Measurements from ENCODE around the gene PXN.

The PXN gene

DNA sequence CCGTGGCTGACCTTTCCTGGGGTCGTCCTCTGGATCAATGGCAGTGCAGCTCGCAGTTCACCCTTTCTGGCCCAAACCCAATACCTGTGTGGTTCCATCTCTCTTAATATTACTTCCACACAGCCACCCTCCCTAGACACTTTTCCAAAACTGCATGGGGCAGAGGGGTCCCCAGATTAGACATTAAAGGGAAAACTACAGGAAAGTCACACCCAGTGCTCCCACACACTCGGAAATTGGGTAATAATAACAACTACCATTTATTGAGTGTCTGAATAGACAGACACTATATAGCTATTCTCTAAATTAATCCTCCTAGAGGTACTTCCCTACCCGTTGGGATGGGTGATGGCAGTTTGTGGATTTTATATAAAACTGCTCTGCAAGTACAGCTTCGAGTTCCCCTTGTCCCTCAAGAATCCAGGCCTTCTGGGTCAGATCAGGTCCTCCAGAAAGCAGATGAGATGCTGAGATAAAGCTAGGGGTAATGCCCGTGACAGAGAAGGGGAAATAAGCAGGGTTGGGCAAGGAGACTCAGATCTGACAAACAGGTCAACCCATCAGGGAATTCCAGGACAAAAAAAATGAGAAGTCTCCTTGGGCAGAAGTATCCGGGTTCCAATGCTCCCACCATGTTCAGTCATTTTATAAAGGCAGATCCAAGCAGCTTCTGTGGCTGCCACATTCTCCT lies 795 bp upstream of the PXN start:
- no peak overlapping the region for H3K27ac ChIP-seq (ENCODE audit: extremely low read depth, low read depth, low read length)
- H3K9me3 ChIP-seq (ENCODE audit: control insufficient read depth, insufficient read depth, low read depth, low read length), result no peaks in the 10 kb centered on the region
- ChIA-PET CTCF (interaction anchor here (0.6 to 16.4 kb wide), 18 partner anchors 9 to 162 kb away, joined by 3 to 581 read pairs (median 5); partner anchors contain the start of genes RPLP0 and SIRT4), POLR2A (interaction anchor here (1.1 to 8.6 kb wide), 7 partner anchors 9 to 69 kb away, joined by 3 to 126 read pairs (median 9); partner anchors contain the start of genes RNU4-2 and RPLP0)
- H3K4me1 ChIP-seq (ENCODE audit: control insufficient read depth, insufficient read depth, low read length), result peaks cover 4% of the 10 kb centered on the region; the same call in 1 of the 2 replicates
- TF ChIP-seq TRIM28 (IDR thresholded peaks at IDR 0.05; ENCODE audit: borderline replicate concordance, low read length) (no peak), ZNF837 (tag by site-specific recombination; IDR thresholded peaks at IDR 0.05) (no peak), ZNF768 (tag by site-specific recombination; IDR thresholded peaks at IDR 0.05) (no peak), ZNF514 (tag by site-specific recombination; IDR thresholded peaks at IDR 0.05) (no peak), KLF10 (tag by site-specific recombination; IDR thresholded peaks at IDR 0.05) (no peak)
- TF ChIP-seq, protein P1, sequence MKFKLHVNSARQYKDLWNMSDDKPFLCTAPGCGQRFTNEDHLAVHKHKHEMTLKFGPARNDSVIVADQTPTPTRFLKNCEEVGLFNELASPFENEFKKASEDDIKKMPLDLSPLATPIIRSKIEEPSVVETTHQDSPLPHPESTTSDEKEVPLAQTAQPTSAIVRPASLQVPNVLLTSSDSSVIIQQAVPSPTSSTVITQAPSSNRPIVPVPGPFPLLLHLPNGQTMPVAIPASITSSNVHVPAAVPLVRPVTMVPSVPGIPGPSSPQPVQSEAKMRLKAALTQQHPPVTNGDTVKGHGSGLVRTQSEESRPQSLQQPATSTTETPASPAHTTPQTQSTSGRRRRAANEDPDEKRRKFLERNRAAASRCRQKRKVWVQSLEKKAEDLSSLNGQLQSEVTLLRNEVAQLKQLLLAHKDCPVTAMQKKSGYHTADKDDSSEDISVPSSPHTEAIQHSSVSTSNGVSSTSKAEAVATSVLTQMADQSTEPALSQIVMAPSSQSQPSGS (tag by site-specific recombination; IDR thresholded peaks at IDR 0.05; ENCODE audit: low read depth), result no peak
- H3K4me3 ChIP-seq (ENCODE audit: low read depth, low read length), result no peak overlapping the region
- no peaks in the 10 kb centered on the region for H3K36me3 ChIP-seq (ENCODE audit: control insufficient read depth in 2 of 2, insufficient read depth in 1 of 2, low read length in 2 of 2)

DNA sequence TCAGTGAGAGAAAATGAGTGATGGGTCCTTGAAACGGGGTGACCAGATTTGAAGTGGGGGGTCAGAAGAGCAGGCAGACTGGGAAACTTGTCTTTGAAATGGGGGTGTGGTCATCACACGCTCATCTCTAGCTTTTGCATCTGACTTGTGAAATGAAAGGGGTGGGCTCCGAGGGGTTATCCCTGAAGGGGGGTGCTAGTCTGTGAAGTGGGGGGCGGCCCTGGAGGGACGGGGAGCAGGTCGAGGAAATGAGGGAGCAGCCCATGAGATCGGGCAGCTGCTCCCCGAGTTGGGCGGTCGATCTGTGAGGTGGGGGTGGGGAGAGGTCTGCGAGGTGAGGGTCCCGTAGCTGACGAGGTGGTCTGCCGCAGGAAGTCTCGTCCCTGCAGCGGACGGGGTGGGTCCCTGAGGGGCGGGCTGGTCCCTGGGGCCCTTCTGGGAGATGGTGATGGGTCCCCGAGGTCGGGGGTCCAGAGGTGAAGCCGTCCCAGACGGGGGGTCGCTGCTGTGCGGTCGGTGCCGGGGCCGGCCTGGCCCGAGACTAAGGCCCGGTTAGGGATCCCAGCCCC lies 542 bp downstream of the PXN start:
- ChIA-PET POLR2A (interaction anchor here (0.5 to 8.6 kb wide), 11 partner anchors 8 to 307 kb away, joined by 3 to 126 read pairs (median 5); partner anchors contain the start of genes RNU4-2 and RPLP0), CTCF (interaction anchor here (0.5 to 16.4 kb wide), 20 partner anchors 9 to 1810 kb away, joined by 3 to 581 read pairs (median 5); partner anchors contain the start of gene RPLP0)
- Histone ChIP-seq H3K9me3 (ENCODE audit: control insufficient read depth, insufficient read depth, low read depth, low read length) (no peaks in the 10 kb centered on the region), H3K4me3 (ENCODE audit: low read depth, low read length) (peak overlapping the region; percentile 90), H3K4me1 (ENCODE audit: control insufficient read depth, insufficient read depth, low read length) (peaks cover 4% of the 10 kb centered on the region; the same call in 1 of the 2 replicates), H3K27ac (ENCODE audit: extremely low read depth, low read depth, low read length) (peak overlapping the region; percentile 65; the same call in 1 of the 2 replicates), H3K36me3 (ENCODE audit: control insufficient read depth in 2 of 2, insufficient read depth in 1 of 2, low read length in 2 of 2) (no peaks in the 10 kb centered on the region)
- TF ChIP-seq KLF9 (tag by site-specific recombination; IDR thresholded peaks at IDR 0.05; ENCODE audit: low read depth) (peak; percentile 60), ZEB2 (tag by site-specific recombination; IDR thresholded peaks at IDR 0.05) (no peak), ZNF768 (tag by site-specific recombination; IDR thresholded peaks at IDR 0.05) (no peak), YY1 (tag by site-specific recombination; IDR thresholded peaks at IDR 0.05) (no peak), MYNN (tag by site-specific recombination; IDR thresholded peaks at IDR 0.05; ENCODE audit: borderline replicate concordance) (no peak), ZBTB48 (tag by site-specific recombination; IDR thresholded peaks at IDR 0.05) (peak; percentile 70; the same call in 1 of the 2 replicates), ZNF560 (tag by site-specific recombination; IDR thresholded peaks at IDR 0.05; ENCODE audit: borderline replicate concordance) (no peak), ZNF350 (tag by site-specific recombination; IDR thresholded peaks at IDR 0.05) (no peak), ZBTB7A (tag by site-specific recombination; IDR thresholded peaks at IDR 0.05; ENCODE audit: low read depth) (no peak), ZNF501 (tag by site-specific recombination; IDR thresholded peaks at IDR 0.05) (no peak), SP2 (tag by site-specific recombination; IDR thresholded peaks at IDR 0.05) (peak; percentile 16; the same call in 1 of the 2 replicates), SCRT1 (tag by site-specific recombination; IDR thresholded peaks at IDR 0.05; ENCODE audit: borderline replicate concordance) (no peak), ZNF404 (tag by site-specific recombination; IDR thresholded peaks at IDR 0.05) (no peak), ZNF623 (tag by site-specific recombination; IDR thresholded peaks at IDR 0.05) (no peak), TRIM28 (IDR thresholded peaks at IDR 0.05; ENCODE audit: borderline replicate concordance, low read length) (no peak)
- TF ChIP-seq, protein P2, sequence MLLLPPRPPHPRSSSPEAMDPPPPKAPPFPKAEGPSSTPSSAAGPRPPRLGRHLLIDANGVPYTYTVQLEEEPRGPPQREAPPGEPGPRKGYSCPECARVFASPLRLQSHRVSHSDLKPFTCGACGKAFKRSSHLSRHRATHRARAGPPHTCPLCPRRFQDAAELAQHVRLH (tag by site-specific recombination; IDR thresholded peaks at IDR 0.05), result no peak
- TF ChIP-seq, protein P3, sequence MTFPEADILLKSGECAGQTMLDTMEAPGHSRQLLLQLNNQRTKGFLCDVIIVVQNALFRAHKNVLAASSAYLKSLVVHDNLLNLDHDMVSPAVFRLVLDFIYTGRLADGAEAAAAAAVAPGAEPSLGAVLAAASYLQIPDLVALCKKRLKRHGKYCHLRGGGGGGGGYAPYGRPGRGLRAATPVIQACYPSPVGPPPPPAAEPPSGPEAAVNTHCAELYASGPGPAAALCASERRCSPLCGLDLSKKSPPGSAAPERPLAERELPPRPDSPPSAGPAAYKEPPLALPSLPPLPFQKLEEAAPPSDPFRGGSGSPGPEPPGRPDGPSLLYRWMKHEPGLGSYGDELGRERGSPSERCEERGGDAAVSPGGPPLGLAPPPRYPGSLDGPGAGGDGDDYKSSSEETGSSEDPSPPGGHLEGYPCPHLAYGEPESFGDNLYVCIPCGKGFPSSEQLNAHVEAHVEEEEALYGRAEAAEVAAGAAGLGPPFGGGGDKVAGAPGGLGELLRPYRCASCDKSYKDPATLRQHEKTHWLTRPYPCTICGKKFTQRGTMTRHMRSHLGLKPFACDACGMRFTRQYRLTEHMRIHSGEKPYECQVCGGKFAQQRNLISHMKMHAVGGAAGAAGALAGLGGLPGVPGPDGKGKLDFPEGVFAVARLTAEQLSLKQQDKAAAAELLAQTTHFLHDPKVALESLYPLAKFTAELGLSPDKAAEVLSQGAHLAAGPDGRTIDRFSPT (tag by site-specific recombination; IDR thresholded peaks at IDR 0.05), result no peak
- TF ChIP-seq, protein P4, sequence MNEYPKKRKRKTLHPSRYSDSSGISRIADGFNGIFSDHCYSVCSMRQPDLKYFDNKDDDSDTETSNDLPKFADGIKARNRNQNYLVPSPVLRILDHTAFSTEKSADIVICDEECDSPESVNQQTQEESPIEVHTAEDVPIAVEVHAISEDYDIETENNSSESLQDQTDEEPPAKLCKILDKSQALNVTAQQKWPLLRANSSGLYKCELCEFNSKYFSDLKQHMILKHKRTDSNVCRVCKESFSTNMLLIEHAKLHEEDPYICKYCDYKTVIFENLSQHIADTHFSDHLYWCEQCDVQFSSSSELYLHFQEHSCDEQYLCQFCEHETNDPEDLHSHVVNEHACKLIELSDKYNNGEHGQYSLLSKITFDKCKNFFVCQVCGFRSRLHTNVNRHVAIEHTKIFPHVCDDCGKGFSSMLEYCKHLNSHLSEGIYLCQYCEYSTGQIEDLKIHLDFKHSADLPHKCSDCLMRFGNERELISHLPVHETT (tag by site-specific recombination; IDR thresholded peaks at IDR 0.05), result no peak
- TF ChIP-seq, protein P5, sequence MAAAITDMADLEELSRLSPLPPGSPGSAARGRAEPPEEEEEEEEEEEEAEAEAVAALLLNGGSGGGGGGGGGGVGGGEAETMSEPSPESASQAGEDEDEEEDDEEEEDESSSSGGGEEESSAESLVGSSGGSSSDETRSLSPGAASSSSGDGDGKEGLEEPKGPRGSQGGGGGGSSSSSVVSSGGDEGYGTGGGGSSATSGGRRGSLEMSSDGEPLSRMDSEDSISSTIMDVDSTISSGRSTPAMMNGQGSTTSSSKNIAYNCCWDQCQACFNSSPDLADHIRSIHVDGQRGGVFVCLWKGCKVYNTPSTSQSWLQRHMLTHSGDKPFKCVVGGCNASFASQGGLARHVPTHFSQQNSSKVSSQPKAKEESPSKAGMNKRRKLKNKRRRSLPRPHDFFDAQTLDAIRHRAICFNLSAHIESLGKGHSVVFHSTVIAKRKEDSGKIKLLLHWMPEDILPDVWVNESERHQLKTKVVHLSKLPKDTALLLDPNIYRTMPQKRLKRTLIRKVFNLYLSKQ (tag by site-specific recombination; IDR thresholded peaks at IDR 0.05; ENCODE audit: borderline replicate concordance), result no peak
- TF ChIP-seq, protein P6, sequence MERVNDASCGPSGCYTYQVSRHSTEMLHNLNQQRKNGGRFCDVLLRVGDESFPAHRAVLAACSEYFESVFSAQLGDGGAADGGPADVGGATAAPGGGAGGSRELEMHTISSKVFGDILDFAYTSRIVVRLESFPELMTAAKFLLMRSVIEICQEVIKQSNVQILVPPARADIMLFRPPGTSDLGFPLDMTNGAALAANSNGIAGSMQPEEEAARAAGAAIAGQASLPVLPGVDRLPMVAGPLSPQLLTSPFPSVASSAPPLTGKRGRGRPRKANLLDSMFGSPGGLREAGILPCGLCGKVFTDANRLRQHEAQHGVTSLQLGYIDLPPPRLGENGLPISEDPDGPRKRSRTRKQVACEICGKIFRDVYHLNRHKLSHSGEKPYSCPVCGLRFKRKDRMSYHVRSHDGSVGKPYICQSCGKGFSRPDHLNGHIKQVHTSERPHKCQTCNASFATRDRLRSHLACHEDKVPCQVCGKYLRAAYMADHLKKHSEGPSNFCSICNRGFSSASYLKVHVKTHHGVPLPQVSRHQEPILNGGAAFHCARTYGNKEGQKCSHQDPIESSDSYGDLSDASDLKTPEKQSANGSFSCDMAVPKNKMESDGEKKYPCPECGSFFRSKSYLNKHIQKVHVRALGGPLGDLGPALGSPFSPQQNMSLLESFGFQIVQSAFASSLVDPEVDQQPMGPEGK (tag by site-specific recombination; IDR thresholded peaks at IDR 0.05), result 0 out of 2 replicates have a peak, but pooled peaks have one; percentile 25

All from HEK293 (cell line).